Measurements from ENCODE around the gene MARCKSL1.
"Not testable (repeated sequence)": the region's sequence is repeated elsewhere in the genome, so short reads cannot be mapped to it uniquely, and the experiment has no call there.

Gene MARCKSL1

GRCh38 chr1:32284777-32285176 is 51.3 kb downstream of the MARCKSL1 start:
- DNase-seq, result not testable (repeated sequence)

All from activated CD4-positive, alpha-beta T cell treated with anti-CD3 and anti-CD28 coated beads, Interleukin-2, amount 50 U/mL, for 16 hours (primary cell).